ENCODE results near the gene ZFHX3.

ZFHX3 gene

GRCh38 chr16:73054813-73055482, 7.0 kb upstream of the ZFHX3 start:
- Mint-ChIP-seq H3K9me3 (no peaks in the 10 kb centered on the region), H3K36me3 (peaks cover 0 to 2% of the 10 kb centered on the region in 2 donors), H3K4me1 (peaks cover 11 to 27% of the 10 kb centered on the region in 2 donors), H3K4me3 (no peak overlapping the region), H3K27me3 (peaks cover 21 to 22% of the 10 kb centered on the region in 2 donors), H3K27ac (no peak overlapping the region)
- ATAC-seq (replicated peaks) (no peak), DNase-seq (no peak)

GRCh38 chr16:73054498-73054812, 6.5 kb upstream of the ZFHX3 start:
- ATAC-seq (replicated peaks) (no peak), DNase-seq (no peak)
- Mint-ChIP-seq H3K27ac (no peak overlapping the region), H3K9me3 (no peaks in the 10 kb centered on the region), H3K27me3 (peaks cover 16 to 18% of the 10 kb centered on the region in 2 donors), H3K4me3 (no peak overlapping the region), H3K4me1 (peaks cover 9 to 22% of the 10 kb centered on the region in 2 donors), H3K36me3 (peaks cover 0 to 2% of the 10 kb centered on the region in 2 donors)

GRCh38 chr16:73054125-73054484, 6.2 kb upstream of the ZFHX3 start:
- Mint-ChIP-seq H3K36me3 (peaks cover 0 to 2% of the 10 kb centered on the region in 2 donors), H3K4me3 (no peak overlapping the region), H3K27me3 (peaks cover 15 to 18% of the 10 kb centered on the region in 2 donors), H3K27ac (no peak overlapping the region), H3K9me3 (no peaks in the 10 kb centered on the region), H3K4me1 (peaks cover 7 to 21% of the 10 kb centered on the region in 2 donors)
- ATAC-seq (replicated peaks) (no peak), DNase-seq (no peak)

- no peak overlapping the region for H3K4me3 Mint-ChIP-seq
- no peak for ATAC-seq (replicated peaks)
- H3K27me3 Mint-ChIP-seq = peaks cover 18 to 19% of the 10 kb centered on the region in 2 donors
- DNase-seq = no peak
- no peaks in the 10 kb centered on the region for H3K9me3 Mint-ChIP-seq
- no peak overlapping the region for H3K27ac Mint-ChIP-seq
- H3K36me3 Mint-ChIP-seq = peaks cover 0 to 2% of the 10 kb centered on the region in 2 donors
- peaks cover 9 to 22% of the 10 kb centered on the region in 2 donors for H3K4me1 Mint-ChIP-seq
Observed at GRCh38 chr16:73053364-73054124, 5.6 kb upstream of the ZFHX3 start.

GRCh38 chr16:73053038-73053363, 5.1 kb upstream of the ZFHX3 start:
- ATAC-seq (replicated peaks) (no peak), DNase-seq (no peak)
- peaks cover 10 to 24% of the 10 kb centered on the region in 2 donors for H3K4me1 Mint-ChIP-seq
- no peak overlapping the region for H3K27ac Mint-ChIP-seq
- H3K36me3 Mint-ChIP-seq = peaks cover 0 to 2% of the 10 kb centered on the region in 2 donors
- H3K4me3 Mint-ChIP-seq = no peak overlapping the region
- H3K27me3 Mint-ChIP-seq = peaks cover 18 to 21% of the 10 kb centered on the region in 2 donors
- no peaks in the 10 kb centered on the region for H3K9me3 Mint-ChIP-seq

GRCh38 chr16:73052576-73052975, 4.6 kb upstream of the ZFHX3 start:
- no peak overlapping the region for H3K4me3 Mint-ChIP-seq
- H3K4me1 Mint-ChIP-seq = peaks cover 10 to 26% of the 10 kb centered on the region in 2 donors
- H3K9me3 Mint-ChIP-seq = no peaks in the 10 kb centered on the region
- DNase-seq (no peak), ATAC-seq (replicated peaks) (no peak)
- peaks cover 18 to 21% of the 10 kb centered on the region in 2 donors for H3K27me3 Mint-ChIP-seq
- peaks cover 0 to 2% of the 10 kb centered on the region in 2 donors for H3K36me3 Mint-ChIP-seq
- H3K27ac Mint-ChIP-seq = no peak overlapping the region

- ATAC-seq (replicated peaks) = no peak
- H3K4me3 Mint-ChIP-seq = no peak overlapping the region
- no peaks in the 10 kb centered on the region for H3K9me3 Mint-ChIP-seq
- H3K27ac Mint-ChIP-seq = no peak overlapping the region
- peaks cover 13 to 16% of the 10 kb centered on the region in 2 donors for H3K27me3 Mint-ChIP-seq
- no peak for DNase-seq
- H3K36me3 Mint-ChIP-seq = no peaks in the 10 kb centered on the region
- peaks cover 12 to 26% of the 10 kb centered on the region in 2 donors for H3K4me1 Mint-ChIP-seq
Observed at GRCh38 chr16:73051961-73052360, 4.0 kb upstream of the ZFHX3 start.

- Mint-ChIP-seq H3K4me3 (no peak overlapping the region), H3K9me3 (no peaks in the 10 kb centered on the region), H3K4me1 (peaks cover 13 to 31% of the 10 kb centered on the region in 2 donors), H3K36me3 (no peaks in the 10 kb centered on the region), H3K27ac (no peak overlapping the region), H3K27me3 (peaks cover 12 to 13% of the 10 kb centered on the region in 2 donors)
- ATAC-seq (replicated peaks) (no peak), DNase-seq (no peak)
Observed at GRCh38 chr16:73051226-73051625, 3.3 kb upstream of the ZFHX3 start.

GRCh38 chr16:73050201-73051099, 2.5 kb upstream of the ZFHX3 start:
- Mint-ChIP-seq H3K4me1 (peaks cover 13 to 30% of the 10 kb centered on the region in 2 donors), H3K9me3 (no peaks in the 10 kb centered on the region), H3K36me3 (no peaks in the 10 kb centered on the region), H3K27me3 (peaks cover 4 to 6% of the 10 kb centered on the region in 2 donors), H3K4me3 (no peak overlapping the region), H3K27ac (no peak overlapping the region)
- no peak for ATAC-seq (replicated peaks)
- no peak for DNase-seq

GRCh38 chr16:73049511-73049910, 1.6 kb upstream of the ZFHX3 start:
- H3K36me3 Mint-ChIP-seq = no peaks in the 10 kb centered on the region
- ATAC-seq (replicated peaks) = no peak
- no peak overlapping the region for H3K27ac Mint-ChIP-seq
- H3K4me3 Mint-ChIP-seq = no peak overlapping the region
- no peaks in the 10 kb centered on the region for H3K9me3 Mint-ChIP-seq
- peaks cover 4 to 6% of the 10 kb centered on the region in 2 donors for H3K27me3 Mint-ChIP-seq
- DNase-seq = no peak
- peaks cover 13 to 30% of the 10 kb centered on the region in 2 donors for H3K4me1 Mint-ChIP-seq

- H3K9me3 Mint-ChIP-seq = no peaks in the 10 kb centered on the region
- H3K4me1 Mint-ChIP-seq = peaks cover 17 to 30% of the 10 kb centered on the region in 2 donors
- H3K27me3 Mint-ChIP-seq = peaks cover 4 to 6% of the 10 kb centered on the region in 2 donors
- H3K36me3 Mint-ChIP-seq = no peaks in the 10 kb centered on the region
- ATAC-seq (replicated peaks) (no peak), DNase-seq (no peak)
- H3K4me3 Mint-ChIP-seq = peak overlapping the region; percentile 66 to 67
- peak overlapping the region; percentile 28 for H3K27ac Mint-ChIP-seq
Observed at GRCh38 chr16:73049091-73049490, 1.2 kb upstream of the ZFHX3 start.

GRCh38 chr16:73048292-73049080, 558 bp upstream of the ZFHX3 start:
- DNase-seq (no peak), ATAC-seq (replicated peaks) (peak; percentile 8 to 18)
- Mint-ChIP-seq H3K27me3 (peaks cover 1 to 6% of the 10 kb centered on the region in 2 donors), H3K9me3 (no peaks in the 10 kb centered on the region), H3K4me3 (peak overlapping the region; percentile 66 to 82), H3K27ac (peak overlapping the region; percentile 2), H3K36me3 (no peaks in the 10 kb centered on the region), H3K4me1 (peaks cover 18 to 30% of the 10 kb centered on the region in 2 donors)

GRCh38 chr16:73047221-73047535, 750 bp downstream of the ZFHX3 start:
- H3K36me3 Mint-ChIP-seq = no peaks in the 10 kb centered on the region
- H3K4me3 Mint-ChIP-seq = peak overlapping the region; percentile 81 to 82
- ATAC-seq (replicated peaks) (no peak), DNase-seq (no peak)
- H3K9me3 Mint-ChIP-seq = no peaks in the 10 kb centered on the region
- H3K4me1 Mint-ChIP-seq = peaks cover 22 to 38% of the 10 kb centered on the region in 2 donors
- peaks cover 0 to 6% of the 10 kb centered on the region in 2 donors for H3K27me3 Mint-ChIP-seq
- peak overlapping the region; percentile 82 for H3K27ac Mint-ChIP-seq

GRCh38 chr16:73046849-73047214, 1.1 kb downstream of the ZFHX3 start:
- no peaks in the 10 kb centered on the region for H3K9me3 Mint-ChIP-seq
- H3K4me3 Mint-ChIP-seq = peak overlapping the region; percentile 81 to 82
- H3K36me3 Mint-ChIP-seq = no peaks in the 10 kb centered on the region
- H3K4me1 Mint-ChIP-seq = peaks cover 22 to 38% of the 10 kb centered on the region in 2 donors
- peaks cover 0 to 6% of the 10 kb centered on the region in 2 donors for H3K27me3 Mint-ChIP-seq
- ATAC-seq (replicated peaks) = no peak
- no peak overlapping the region for H3K27ac Mint-ChIP-seq
- no peak for DNase-seq
